GM19438 (cell line): ENCODE data around the gene GPR55.

Source experiments
- ATAC-seq: cut with Tn5 transposase; IDR thresholded peaks from one replicate; pipeline ENCODE4 v1.9.1; 2021; ENCODE audit warnings: low read depth; ENCODE audit not compliant: unreplicated experiment

Gene GPR55

GRCh38 chr2:230887342-230887741 is 37.7 kb downstream of the GPR55 start:
- no peak for ATAC-seq

GRCh38 chr2:230886671-230887071 is 38.4 kb downstream of the GPR55 start:
- ATAC-seq: no peak

- no peak for ATAC-seq
Measured at GRCh38 chr2:230886206-230886605, 38.8 kb downstream of the GPR55 start.

GRCh38 chr2:230885463-230886130 is 39.4 kb downstream of the GPR55 start:
- ATAC-seq: no peak

- no peak for ATAC-seq
Measured at GRCh38 chr2:230881840-230882239, 43.2 kb downstream of the GPR55 start.

- ATAC-seq: no peak
Measured at GRCh38 chr2:230879891-230880290, 45.2 kb downstream of the GPR55 start.

GRCh38 chr2:230879271-230879882 is 45.7 kb downstream of the GPR55 start:
- ATAC-seq: no peak

- no peak for ATAC-seq
Measured at GRCh38 chr2:230878599-230879188, 46.3 kb downstream of the GPR55 start.

- no peak for ATAC-seq
Measured at GRCh38 chr2:230877759-230878598, 47.1 kb downstream of the GPR55 start.

GRCh38 chr2:230877116-230877758 is 47.8 kb downstream of the GPR55 start:
- ATAC-seq: no peak

- ATAC-seq: no peak
Measured at GRCh38 chr2:230875347-230876315, 49.4 kb downstream of the GPR55 start.

GRCh38 chr2:230874876-230875275 is 50.2 kb downstream of the GPR55 start:
- ATAC-seq: no peak

- ATAC-seq: no peak
Measured at GRCh38 chr2:230874456-230874855, 50.6 kb downstream of the GPR55 start.

GRCh38 chr2:230873661-230874401 is 51.2 kb downstream of the GPR55 start:
- peak; percentile 73 for ATAC-seq

GRCh38 chr2:230872968-230873660 is 51.9 kb downstream of the GPR55 start:
- ATAC-seq: peak; percentile 54

GRCh38 chr2:230872151-230872967 is 52.7 kb downstream of the GPR55 start:
- ATAC-seq: peak; percentile 0

GRCh38 chr2:230871361-230872150 is 53.5 kb downstream of the GPR55 start:
- ATAC-seq: no peak
